BLaER1 treated with 17β-estradiol and CSF1 and Interleukin-3, amounts not matched to agents 10 nM and 100 nM (cell line): ENCODE measurements around the gene BACE2.
"Not testable (repeated sequence)": the region's sequence is repeated elsewhere in the genome, so short reads cannot be mapped to it uniquely, and the experiment has no call there.

ENCODE experiments used
- H3K27ac ChIP-seq, 11 experiments: shearing (Covaris generic); formaldehyde crosslinking; 2 replicates each; pipeline ENCODE4 v1.8.1; 2022
- H3K27me3 ChIP-seq, 11 experiments: shearing (Covaris generic); formaldehyde crosslinking; 2 replicates each; pipeline ENCODE4 v1.8.1; 2022
- H3K36me3 ChIP-seq, 11 experiments: shearing (Covaris generic); formaldehyde crosslinking; 2 replicates each; pipeline ENCODE4 v1.8.1; 2022
- H3K4me1 ChIP-seq, 10 experiments: shearing (Covaris generic); formaldehyde crosslinking; 2 replicates each; pipeline ENCODE4 v1.8.1; 2022
- H3K4me2 ChIP-seq, 11 experiments: shearing (Covaris generic); formaldehyde crosslinking; 2 replicates each; pipeline ENCODE4 v1.8.1; 2022
- H3K4me3 ChIP-seq, 10 experiments: shearing (Covaris generic); formaldehyde crosslinking; 2 replicates each; pipeline ENCODE4 v1.8.1; 2022
- H3K9ac ChIP-seq, 11 experiments: shearing (Covaris generic); formaldehyde crosslinking; 2 replicates each; pipeline ENCODE4 v1.8.1; 2022
- H3K9me3 ChIP-seq, 11 experiments: shearing (Covaris generic); formaldehyde crosslinking; replicated peaks in 1 of 11; 2 replicates each; pipeline ENCODE4 v1.8.1; 2022
- H4K20me1 ChIP-seq, 11 experiments: shearing (Covaris generic); formaldehyde crosslinking; 2 replicates each; pipeline ENCODE4 v1.8.1; 2022
- Cebpa-rat ChIP-seq, 11 experiments: shearing (Covaris generic); IDR thresholded peaks; 2 replicates each; pipeline ENCODE4 v1.8.1; 2022

BACE2 gene

GRCh38 chr21:41235201-41235600 is 67.2 kb downstream of the BACE2 start:
- no peak overlapping the region for H3K27ac ChIP-seq

GRCh38 chr21:41236352-41236973 is 68.5 kb downstream of the BACE2 start:
- no peaks in the 10 kb centered on the region for H4K20me1 ChIP-seq
- H3K36me3 ChIP-seq = no peaks in the 10 kb centered on the region; a peak in 1 of 22 replicates
- H3K9me3 ChIP-seq = no peaks in the 10 kb centered on the region; a peak in 1 of 22 replicates
- H3K4me3 ChIP-seq = no peak overlapping the region
- TF ChIP-seq Cebpa-rat (IDR thresholded peaks at IDR 0.05) = no peak
- H3K4me1 ChIP-seq = no peaks in the 10 kb centered on the region
- no peak overlapping the region for H3K4me2 ChIP-seq
- no peaks in the 10 kb centered on the region for H3K27me3 ChIP-seq
- no peak overlapping the region for H3K27ac ChIP-seq
- H3K9ac ChIP-seq = no peak overlapping the region

More at GRCh38 chr21:41235201-41235600, 67.2 kb downstream of the BACE2 start:
- H3K4me1 ChIP-seq = no peaks in the 10 kb centered on the region
- no peaks in the 10 kb centered on the region for H4K20me1 ChIP-seq
- H3K9ac ChIP-seq = no peak overlapping the region
- H3K36me3 ChIP-seq = no peaks in the 10 kb centered on the region; a peak in 1 of 22 replicates
- no peak overlapping the region for H3K4me2 ChIP-seq
- no peak overlapping the region for H3K4me3 ChIP-seq
- H3K27me3 ChIP-seq = no peaks in the 10 kb centered on the region
- H3K9me3 ChIP-seq = no peaks in the 10 kb centered on the region; a peak in 1 of 22 replicates
- TF ChIP-seq Cebpa-rat (IDR thresholded peaks at IDR 0.05) = no peak

DNA sequence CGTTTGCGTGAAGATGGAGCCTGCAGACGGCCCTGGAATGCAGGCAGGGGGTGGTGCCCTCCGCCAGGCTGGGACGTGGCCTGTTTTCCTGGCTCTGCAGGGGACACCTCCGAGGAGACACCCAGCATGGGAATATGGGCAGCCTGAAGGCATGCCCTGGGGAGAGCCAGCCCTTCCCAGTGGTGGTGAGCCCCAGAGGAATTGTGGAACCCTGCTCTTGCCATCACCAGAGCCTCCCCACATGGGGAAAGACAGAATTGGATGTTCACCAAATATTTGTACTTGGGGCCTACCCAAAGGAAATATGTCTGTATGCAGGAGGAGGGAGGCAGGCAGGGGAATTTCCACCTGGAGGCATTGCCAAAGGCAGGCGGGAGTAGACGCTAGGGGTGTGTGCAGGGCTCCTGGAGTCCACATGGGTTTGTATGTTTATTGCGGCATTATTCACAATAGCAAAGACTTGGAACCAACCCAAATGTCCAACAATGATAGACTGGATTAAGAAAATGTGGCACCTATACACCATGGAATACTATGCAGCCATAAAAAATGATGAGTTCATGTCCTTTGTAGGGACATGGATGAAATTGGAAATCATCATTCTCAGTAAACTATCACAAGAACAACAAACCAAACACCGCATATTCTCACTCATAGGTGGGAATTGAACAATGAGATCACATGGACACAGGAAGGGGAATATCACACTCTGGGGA is 70.3 kb downstream of the BACE2 start:
- not testable (repeated sequence) for H3K4me3 ChIP-seq, H3K36me3 ChIP-seq, H3K9ac ChIP-seq, H3K9me3 ChIP-seq, H3K27me3 ChIP-seq, H3K4me1 ChIP-seq, H4K20me1 ChIP-seq, H3K27ac ChIP-seq, H3K4me2 ChIP-seq

DNA sequence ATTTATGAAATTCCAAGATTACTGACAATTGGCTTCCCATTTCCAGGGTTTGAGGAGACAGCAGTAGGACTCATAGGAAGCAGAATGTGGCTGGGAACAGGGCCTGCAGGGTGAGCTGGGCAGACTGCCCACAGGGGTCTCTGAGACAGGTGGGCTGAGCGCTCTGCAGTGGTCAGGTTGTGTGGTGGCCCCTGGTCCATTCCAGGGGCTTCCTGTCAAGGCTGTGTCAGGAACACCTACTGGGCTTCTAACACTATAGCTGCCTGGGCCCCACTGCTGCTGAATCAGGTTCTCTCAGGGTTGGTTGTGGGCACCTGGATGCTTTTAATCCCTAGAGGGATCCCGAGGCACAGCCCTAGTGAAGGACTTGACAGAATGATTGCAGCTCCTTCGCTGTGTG is 72.1 kb downstream of the BACE2 start:
- no peaks in the 10 kb centered on the region; a peak in 1 of 22 replicates for H3K36me3 ChIP-seq
- no peaks in the 10 kb centered on the region for H3K27me3 ChIP-seq
- H3K4me1 ChIP-seq = no peaks in the 10 kb centered on the region
- H3K9me3 ChIP-seq = no peaks in the 10 kb centered on the region; a peak in 1 of 22 replicates
- TF ChIP-seq Cebpa-rat (IDR thresholded peaks at IDR 0.05) = no peak
- no peak overlapping the region for H3K4me2 ChIP-seq
- no peak overlapping the region for H3K4me3 ChIP-seq
- H4K20me1 ChIP-seq = no peaks in the 10 kb centered on the region
- no peak overlapping the region for H3K27ac ChIP-seq
- no peak overlapping the region for H3K9ac ChIP-seq

DNA sequence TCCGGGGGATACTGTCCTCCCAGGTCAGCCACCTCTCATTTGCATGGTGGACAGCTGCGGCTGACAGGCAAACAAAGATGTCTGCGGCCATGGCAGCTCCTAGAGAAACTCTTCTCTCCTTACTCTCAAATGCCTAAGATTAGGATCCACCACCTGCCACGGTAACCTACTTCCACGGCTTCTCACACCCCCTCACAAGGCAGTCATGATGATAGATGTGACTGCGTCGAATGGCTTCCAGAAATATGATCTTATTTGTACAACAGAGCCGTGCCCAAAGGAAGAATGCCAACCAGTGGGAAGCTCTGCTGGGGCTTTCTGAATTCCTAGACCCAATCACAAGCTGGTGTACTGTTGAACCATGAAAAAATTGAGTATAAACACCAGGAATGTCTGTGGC is 73.4 kb downstream of the BACE2 start:
- H3K27me3 ChIP-seq = no peaks in the 10 kb centered on the region
- H3K4me3 ChIP-seq = no peak overlapping the region
- no peak overlapping the region for H3K27ac ChIP-seq
- no peaks in the 10 kb centered on the region; a peak in 2 of 22 replicates for H3K9me3 ChIP-seq
- H3K4me1 ChIP-seq = no peaks in the 10 kb centered on the region
- no peaks in the 10 kb centered on the region; a peak in 1 of 22 replicates for H3K36me3 ChIP-seq
- no peak overlapping the region for H3K9ac ChIP-seq
- no peak for TF ChIP-seq Cebpa-rat (IDR thresholded peaks at IDR 0.05)
- H3K4me2 ChIP-seq = no peak overlapping the region
- no peaks in the 10 kb centered on the region for H4K20me1 ChIP-seq

DNA sequence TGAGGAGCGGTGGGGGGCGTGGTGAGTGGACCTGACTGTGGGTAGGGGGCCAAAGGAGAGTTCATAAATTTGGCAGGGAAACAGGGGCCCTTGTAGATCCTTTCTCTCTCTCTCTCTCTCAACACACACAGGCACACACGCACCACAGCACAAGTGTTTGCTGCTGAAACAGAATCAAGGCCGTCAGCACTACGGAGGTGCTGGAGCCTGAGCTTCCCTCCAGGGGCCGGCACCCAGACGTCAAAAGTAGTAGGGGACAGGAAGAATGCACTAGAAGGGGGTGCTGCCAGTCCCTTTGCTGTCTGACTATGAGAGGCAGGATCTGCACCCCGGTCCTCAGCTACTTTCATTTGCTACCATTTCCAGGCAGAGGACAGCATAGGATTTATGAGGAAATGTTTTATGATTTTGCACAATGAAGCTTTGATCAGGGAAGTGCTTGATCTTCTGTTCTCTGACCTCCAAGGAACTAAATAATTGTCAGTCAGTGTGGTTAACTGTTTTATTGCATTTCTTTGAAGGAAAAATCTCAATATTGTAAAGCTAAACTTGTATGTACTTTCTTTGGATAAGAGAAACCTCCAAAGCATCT is 74.4 kb downstream of the BACE2 start:
- Histone ChIP-seq H3K9me3 (no peaks in the 10 kb centered on the region; a peak in 2 of 22 replicates), H3K4me1 (no peaks in the 10 kb centered on the region), H4K20me1 (no peaks in the 10 kb centered on the region), H3K9ac (no peak overlapping the region), H3K27me3 (no peaks in the 10 kb centered on the region), H3K36me3 (no peaks in the 10 kb centered on the region; a peak in 1 of 22 replicates), H3K4me3 (no peak overlapping the region), H3K27ac (no peak overlapping the region), H3K4me2 (no peak overlapping the region)
- TF ChIP-seq Cebpa-rat (IDR thresholded peaks at IDR 0.05) = no peak

DNA sequence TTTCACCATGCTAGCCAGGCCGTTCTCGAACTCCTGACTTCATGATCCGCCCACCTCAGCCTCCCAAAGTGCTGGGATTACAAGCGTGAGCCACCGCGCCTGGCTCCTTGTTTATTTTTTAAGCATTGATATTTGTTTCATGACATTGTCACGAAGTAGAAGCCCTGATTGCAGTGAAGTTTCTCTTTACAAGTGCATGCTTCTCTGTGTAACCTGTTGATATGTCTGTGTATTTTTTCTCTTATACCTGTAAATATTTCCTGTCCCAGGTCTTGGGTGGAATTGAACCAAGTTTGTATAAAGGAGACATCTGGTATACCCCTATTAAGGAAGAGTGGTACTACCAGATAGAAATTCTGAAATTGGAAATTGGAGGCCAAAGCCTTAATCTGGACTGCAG is 75.1 kb downstream of the BACE2 start:
- Histone ChIP-seq H3K4me2 (no peak overlapping the region), H3K9ac (no peak overlapping the region), H4K20me1 (no peaks in the 10 kb centered on the region), H3K36me3 (no peaks in the 10 kb centered on the region), H3K27ac (no peak overlapping the region), H3K27me3 (no peaks in the 10 kb centered on the region), H3K4me1 (no peaks in the 10 kb centered on the region), H3K9me3 (no peaks in the 10 kb centered on the region; a peak in 2 of 22 replicates), H3K4me3 (no peak overlapping the region)
- no peak for TF ChIP-seq Cebpa-rat (IDR thresholded peaks at IDR 0.05)

DNA sequence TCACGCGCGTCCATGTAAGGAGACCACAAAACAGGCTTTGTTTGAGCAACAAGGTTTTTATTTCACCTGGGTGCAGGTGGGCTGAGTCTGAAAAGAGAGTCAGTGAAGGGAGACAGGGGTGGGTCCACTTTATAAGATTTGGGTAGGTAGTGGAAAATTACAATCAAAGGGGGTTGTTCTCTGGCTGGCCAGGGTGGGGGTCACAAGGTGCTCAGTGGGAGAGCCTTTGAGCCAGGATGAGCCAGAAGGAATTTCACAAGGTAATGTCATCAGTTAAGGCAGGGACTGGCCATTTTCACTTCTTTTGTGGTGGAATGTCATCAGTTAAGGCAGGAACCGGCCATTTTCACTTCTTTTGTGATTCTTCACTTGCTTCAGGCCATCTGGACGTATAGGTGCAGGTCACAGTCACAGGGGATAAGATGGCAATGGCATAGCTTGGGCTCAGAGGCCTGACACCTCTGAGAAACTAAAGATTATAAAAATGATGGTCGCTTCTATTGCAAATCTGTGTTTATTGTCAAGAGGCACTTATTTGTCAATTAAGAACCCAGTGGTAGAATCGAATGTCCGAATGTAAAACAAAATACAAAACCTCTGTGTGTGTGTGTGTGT is 76.4 kb downstream of the BACE2 start:
- H3K9me3 ChIP-seq, H3K27me3 ChIP-seq, H3K4me2 ChIP-seq, H3K9ac ChIP-seq, H3K36me3 ChIP-seq, H3K4me3 ChIP-seq, H4K20me1 ChIP-seq, H3K4me1 ChIP-seq, H3K27ac ChIP-seq: not testable (repeated sequence)

GRCh38 chr21:41245509-41246135 is 77.7 kb downstream of the BACE2 start:
- Histone ChIP-seq H3K36me3 (no peaks in the 10 kb centered on the region), H3K9ac (no peak overlapping the region), H3K27me3 (no peaks in the 10 kb centered on the region), H3K4me3 (no peak overlapping the region), H3K4me1 (no peaks in the 10 kb centered on the region), H3K9me3 (no peaks in the 10 kb centered on the region; a peak in 1 of 22 replicates), H3K27ac (no peak overlapping the region), H3K4me2 (no peak overlapping the region), H4K20me1 (no peaks in the 10 kb centered on the region)
- TF ChIP-seq Cebpa-rat (IDR thresholded peaks at IDR 0.05) = peak in 1 of 11 experiments; percentile 30; a peak in 2 of 22 replicates
